ENCODE measurements around the gene MAP4K4.

GRCh38 chr2:101816598-101816997 lies 119.1 kb downstream of the MAP4K4 start:
- TF ChIP-seq EZH2phosphoT487 (IDR thresholded peaks at IDR 0.05; ENCODE audit: low read depth) (no peak), CTCF (IDR thresholded peaks at IDR 0.05; ENCODE audit: low read depth, low read length) (no peak)
